ENCODE results near the gene SERPINB7. TPM values are rescaled to one million over a fixed set of nuclear protein-coding genes. Genes with fewer than 3 reads are reported as not detected.

Gene SERPINB7
- total RNA-seq, 4 donors from 2014 or later: not detected

GRCh38 chr18:63829886-63830285, 54.7 kb downstream of the SERPINB7 start:
- TF ChIP-seq, protein P1, sequence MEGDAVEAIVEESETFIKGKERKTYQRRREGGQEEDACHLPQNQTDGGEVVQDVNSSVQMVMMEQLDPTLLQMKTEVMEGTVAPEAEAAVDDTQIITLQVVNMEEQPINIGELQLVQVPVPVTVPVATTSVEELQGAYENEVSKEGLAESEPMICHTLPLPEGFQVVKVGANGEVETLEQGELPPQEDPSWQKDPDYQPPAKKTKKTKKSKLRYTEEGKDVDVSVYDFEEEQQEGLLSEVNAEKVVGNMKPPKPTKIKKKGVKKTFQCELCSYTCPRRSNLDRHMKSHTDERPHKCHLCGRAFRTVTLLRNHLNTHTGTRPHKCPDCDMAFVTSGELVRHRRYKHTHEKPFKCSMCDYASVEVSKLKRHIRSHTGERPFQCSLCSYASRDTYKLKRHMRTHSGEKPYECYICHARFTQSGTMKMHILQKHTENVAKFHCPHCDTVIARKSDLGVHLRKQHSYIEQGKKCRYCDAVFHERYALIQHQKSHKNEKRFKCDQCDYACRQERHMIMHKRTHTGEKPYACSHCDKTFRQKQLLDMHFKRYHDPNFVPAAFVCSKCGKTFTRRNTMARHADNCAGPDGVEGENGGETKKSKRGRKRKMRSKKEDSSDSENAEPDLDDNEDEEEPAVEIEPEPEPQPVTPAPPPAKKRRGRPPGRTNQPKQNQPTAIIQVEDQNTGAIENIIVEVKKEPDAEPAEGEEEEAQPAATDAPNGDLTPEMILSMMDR (IDR thresholded peaks at IDR 0.05; ENCODE audit: low read depth): no peak

GRCh38 chr18:63831080-63831788, 56.0 kb downstream of the SERPINB7 start:
- TF ChIP-seq, protein P1 (IDR thresholded peaks at IDR 0.05; ENCODE audit: low read depth): no peak

DNA sequence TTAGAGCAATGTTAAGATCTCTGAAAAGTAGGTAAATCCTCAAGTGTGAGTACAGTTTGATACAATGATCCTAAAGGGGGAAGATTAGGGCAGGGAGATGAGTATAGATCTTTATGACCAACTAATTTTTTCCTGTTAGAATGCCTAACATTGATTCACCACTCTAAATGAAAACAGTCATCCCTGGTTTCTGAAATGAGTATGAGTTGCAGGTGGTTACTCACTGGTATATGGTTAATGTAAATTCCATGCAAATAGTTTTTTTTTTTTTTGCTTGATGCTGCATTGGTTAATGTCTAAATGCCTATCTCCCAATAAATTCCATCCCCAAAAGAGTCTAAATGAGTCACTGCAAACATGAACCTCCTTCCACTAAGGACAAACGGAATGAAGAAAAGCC, 57.3 kb downstream of the SERPINB7 start:
- TF ChIP-seq, protein P1 (IDR thresholded peaks at IDR 0.05; ENCODE audit: low read depth): no peak

DNA sequence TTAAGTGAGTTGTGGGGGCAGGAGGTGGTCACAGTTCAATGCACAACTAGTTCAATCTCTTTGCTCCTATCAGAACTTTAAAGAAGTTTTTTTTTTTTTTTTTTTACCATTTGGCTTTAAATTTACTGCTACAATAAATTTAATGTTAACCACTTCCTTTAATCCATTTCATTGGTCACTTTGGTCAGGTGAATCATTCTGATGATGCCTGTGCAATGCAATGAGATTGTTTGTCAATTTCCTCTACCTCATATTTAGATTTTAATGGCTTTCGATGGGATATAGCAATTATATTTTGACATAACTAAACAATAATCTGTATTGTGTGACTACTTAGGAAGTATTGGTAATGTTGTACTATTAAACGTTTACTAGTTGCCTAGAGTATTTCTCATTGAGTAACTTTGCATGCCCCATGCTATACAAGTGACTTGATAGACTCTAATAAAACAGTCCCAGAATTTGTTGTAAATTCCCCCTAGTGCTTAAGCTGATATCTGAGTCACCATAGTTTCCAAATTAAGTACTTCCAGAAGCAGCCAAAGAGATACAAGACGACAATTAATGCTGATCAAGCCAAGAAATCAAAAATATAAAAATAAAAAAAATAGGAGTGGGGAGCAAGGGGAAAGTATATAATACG, 59.4 kb downstream of the SERPINB7 start:
- TF ChIP-seq, protein P1 (IDR thresholded peaks at IDR 0.05; ENCODE audit: low read depth): no peak

- TF ChIP-seq, protein P1 (IDR thresholded peaks at IDR 0.05; ENCODE audit: low read depth): no peak
These were observed 61.2 kb downstream of the SERPINB7 start for GRCh38 chr18:63836456-63836855.

DNA sequence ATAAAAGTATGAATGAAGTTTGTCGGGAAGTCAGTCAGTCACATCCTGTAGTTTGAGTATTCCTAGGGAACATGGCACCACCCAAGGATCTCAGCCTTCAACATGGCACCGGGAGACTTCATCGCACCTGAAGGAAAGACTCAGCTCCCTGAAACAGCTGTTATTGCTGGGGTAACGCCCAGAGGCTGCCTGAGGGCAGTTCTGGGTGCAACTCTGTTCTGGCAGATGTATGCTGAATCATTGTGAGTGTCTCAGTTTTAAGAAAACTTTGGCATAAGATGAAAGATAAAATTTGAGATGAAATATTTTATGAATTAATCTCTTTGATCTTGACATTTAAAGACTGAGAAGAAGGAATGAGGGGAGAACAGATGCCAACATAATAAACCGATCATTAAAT, 62.4 kb downstream of the SERPINB7 start:
- TF ChIP-seq, protein P1 (IDR thresholded peaks at IDR 0.05; ENCODE audit: low read depth): no peak

DNA sequence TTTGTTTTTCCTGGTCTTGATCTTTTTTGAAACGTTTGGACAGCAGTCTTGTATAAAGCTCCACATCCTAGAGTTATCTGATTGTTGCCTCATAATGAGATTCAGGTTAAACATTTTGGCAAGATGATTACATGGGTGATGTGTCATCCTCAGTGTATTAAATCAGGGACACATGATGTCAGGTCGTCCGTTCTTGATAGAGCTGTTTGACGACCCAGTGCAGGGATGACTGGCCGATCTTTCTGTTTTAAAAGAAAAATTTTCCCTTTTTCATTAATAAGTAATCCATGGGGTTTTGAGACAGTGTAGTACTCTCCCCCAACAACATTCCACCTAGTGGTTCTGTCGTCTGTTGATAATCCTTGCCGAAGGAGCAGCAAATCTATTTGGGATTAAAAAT, 67.8 kb downstream of the SERPINB7 start:
- TF ChIP-seq, protein P1 (IDR thresholded peaks at IDR 0.05; ENCODE audit: low read depth): no peak
